Endothelial cell of umbilical vein (primary cell): ENCODE data around the gene MDGA2.

Source experiments
- EZH2 ChIP-seq: IDR thresholded peaks from 2 replicates; pipeline ENCODE4 v1.6.1; 2012; ENCODE audit warnings: borderline replicate concordance, low read depth, mild to moderate bottlenecking, moderate library complexity, low read length, inconsistent platforms; ENCODE audit not compliant: severe bottlenecking
- GATA2 ChIP-seq: IDR thresholded peaks from 2 replicates; pipeline ENCODE4 v1.7.0; 2011; ENCODE audit warnings: low read depth, mild to moderate bottlenecking, moderate library complexity, mixed read lengths, low read length; ENCODE audit not compliant: insufficient read length, insufficient read depth
- JUN ChIP-seq: IDR thresholded peaks from 2 replicates; pipeline ENCODE4 v1.6.1; 2011; ENCODE audit warnings: borderline replicate concordance, low read depth; ENCODE audit not compliant: insufficient read length, insufficient read depth
- POLR2A ChIP-seq: IDR thresholded peaks from 2 replicates; pipeline ENCODE4 v1.6.1; 2012; ENCODE audit warnings: low read depth, mild to moderate bottlenecking, control low read depth, low read length
- POLR2AphosphoS5 ChIP-seq: IDR thresholded peaks from 2 replicates; pipeline ENCODE4 v1.6.1; 2012; ENCODE audit warnings: low read depth, mild to moderate bottlenecking, control low read depth, low read length, moderate library complexity; ENCODE audit not compliant: insufficient read depth
- TF ChIP-seq, protein P1 (sequence below), 2 donors: IDR thresholded peaks; 1 replicate in 1 of 2; 2 replicates in 1 of 2; pipeline ENCODE4 v1.5.1; 2011; ENCODE audit warnings: low read length in 2 of 2, mild to moderate bottlenecking in 2 of 2, moderate library complexity in 2 of 2, control low read depth in 1 of 2, inconsistent platforms in 1 of 2, low read depth in 1 of 2; ENCODE audit not compliant: insufficient read depth in 1 of 2; ENCODE audit errors: extremely low read depth in 1 of 2
- TF ChIP-seq, protein P2 (sequence below): IDR thresholded peaks from 2 replicates; pipeline ENCODE4 v1.6.1; 2011; ENCODE audit not compliant: insufficient read depth, insufficient read length

DNA sequence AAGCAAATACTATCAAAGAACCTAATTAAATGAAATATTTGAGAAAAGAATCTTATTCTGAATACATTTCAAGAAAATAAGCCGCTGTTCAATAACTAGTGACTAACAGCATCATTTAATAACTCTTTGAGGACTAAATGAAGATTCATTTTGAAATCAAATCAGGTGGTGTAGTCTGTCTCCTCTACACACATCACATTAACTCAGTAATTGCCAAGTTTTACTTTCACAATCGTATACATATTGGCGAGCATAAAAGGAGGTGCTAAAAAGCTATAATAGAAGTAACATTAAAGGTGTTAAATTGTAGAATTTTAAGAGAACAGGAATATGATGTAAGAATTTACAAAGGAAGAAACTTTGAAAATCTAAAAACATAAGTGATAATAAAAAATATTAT, 185.1 kb downstream of the MDGA2 start:
- TF ChIP-seq, protein P1, sequence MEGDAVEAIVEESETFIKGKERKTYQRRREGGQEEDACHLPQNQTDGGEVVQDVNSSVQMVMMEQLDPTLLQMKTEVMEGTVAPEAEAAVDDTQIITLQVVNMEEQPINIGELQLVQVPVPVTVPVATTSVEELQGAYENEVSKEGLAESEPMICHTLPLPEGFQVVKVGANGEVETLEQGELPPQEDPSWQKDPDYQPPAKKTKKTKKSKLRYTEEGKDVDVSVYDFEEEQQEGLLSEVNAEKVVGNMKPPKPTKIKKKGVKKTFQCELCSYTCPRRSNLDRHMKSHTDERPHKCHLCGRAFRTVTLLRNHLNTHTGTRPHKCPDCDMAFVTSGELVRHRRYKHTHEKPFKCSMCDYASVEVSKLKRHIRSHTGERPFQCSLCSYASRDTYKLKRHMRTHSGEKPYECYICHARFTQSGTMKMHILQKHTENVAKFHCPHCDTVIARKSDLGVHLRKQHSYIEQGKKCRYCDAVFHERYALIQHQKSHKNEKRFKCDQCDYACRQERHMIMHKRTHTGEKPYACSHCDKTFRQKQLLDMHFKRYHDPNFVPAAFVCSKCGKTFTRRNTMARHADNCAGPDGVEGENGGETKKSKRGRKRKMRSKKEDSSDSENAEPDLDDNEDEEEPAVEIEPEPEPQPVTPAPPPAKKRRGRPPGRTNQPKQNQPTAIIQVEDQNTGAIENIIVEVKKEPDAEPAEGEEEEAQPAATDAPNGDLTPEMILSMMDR (IDR thresholded peaks at IDR 0.05; ENCODE audit: extremely low read depth in 1 of 2, insufficient read depth in 1 of 2, low read depth in 1 of 2, low read length in 2 of 2) = no peak
- TF ChIP-seq POLR2AphosphoS5 = no peak
- no peak for TF ChIP-seq EZH2
- TF ChIP-seq POLR2A = no peak
- no peak for TF ChIP-seq GATA2
- no peak for TF ChIP-seq JUN
- TF ChIP-seq, protein P2, sequence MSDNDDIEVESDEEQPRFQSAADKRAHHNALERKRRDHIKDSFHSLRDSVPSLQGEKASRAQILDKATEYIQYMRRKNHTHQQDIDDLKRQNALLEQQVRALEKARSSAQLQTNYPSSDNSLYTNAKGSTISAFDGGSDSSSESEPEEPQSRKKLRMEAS = no peak
